K562 (cell line): Measurements from ENCODE around the gene LACTB. TPM values are rescaled to one million over a fixed set of nuclear protein-coding genes. Genes with fewer than 3 reads are reported as not detected.
A peak's percentile ranks its signal among the peaks of the same experiment; 100 is the strongest.

Experiments
- CREBBP ChIP-seq: IDR thresholded peaks from one replicate; pipeline ENCODE4 v1.6.1; 2012; ENCODE audit warnings: low read depth, mild to moderate bottlenecking, control low read depth, inconsistent platforms, low read length
- FOXK1 ChIP-seq: sonication (generic); formaldehyde crosslinking; IDR thresholded peaks from 2 replicates; pipeline ENCODE4 v1.8.0; 2022; ENCODE audit warnings: missing genetic modification reagents, mild to moderate bottlenecking, borderline replicate concordance
- GTF2F1 ChIP-seq: IDR thresholded peaks from 2 replicates; pipeline ENCODE4 v1.6.1; 2011; ENCODE audit warnings: low read depth, low read length, improper control_type of control experiment
- L3MBTL2 ChIP-seq: fragments of 450-650 bp; IDR thresholded peaks from 2 replicates; pipeline ENCODE4 v1.6.1; 2016; ENCODE audit warnings: mild to moderate bottlenecking, moderate library complexity
- MYC ChIP-seq, 2 experiments: fragments of 250-450 bp in 1 of 2; sonication (Bioruptor Pico) in 1 of 2; IDR thresholded peaks; 2 replicates each; pipeline versions ENCODE4 v1.5.1 to v1.6.1; 2012 to 2021; ENCODE audit warnings: low read depth in 2 of 2, borderline replicate concordance in 1 of 2, improper control_type of control experiment in 1 of 2, low read length in 1 of 2, mild to moderate bottlenecking in 1 of 2, moderate library complexity in 1 of 2
- NR2C1 ChIP-seq, 2 experiments: fragments of 450-650 bp; IDR thresholded peaks; 2 replicates each; pipeline ENCODE4 v1.6.1; 2017; ENCODE audit warnings: mild to moderate bottlenecking in 2 of 2, antibody characterized with exemption in 1 of 2, inconsistent platforms in 1 of 2, missing compliant biosample characterization in 1 of 2, missing genetic modification characterization in 1 of 2
- NRF1 ChIP-seq, 2 experiments: fragments of 450-650 bp; IDR thresholded peaks in 1 of 2; conservative IDR thresholded peaks in 1 of 2; 2 replicates each; pipeline ENCODE4 v1.6.1; 2014; ENCODE audit warnings: mild to moderate bottlenecking in 2 of 2
- PURB ChIP-seq: sonication (generic); formaldehyde crosslinking; IDR thresholded peaks from 2 replicates; pipeline ENCODE4 v1.9.0; 2021; ENCODE audit warnings: low read depth, mild to moderate bottlenecking, missing genetic modification reagents
- SIRT6 ChIP-seq: IDR thresholded peaks from one replicate; pipeline ENCODE4 v1.6.1; 2012; ENCODE audit warnings: low read depth, mild to moderate bottlenecking, control low read depth, inconsistent platforms, low read length, moderate library complexity
- SRSF1 ChIP-seq: fragments of 200-400 bp; formaldehyde crosslinking; IDR thresholded peaks from 2 replicates; pipeline ENCODE4 v1.6.1; 2017; ENCODE audit warnings: mild to moderate bottlenecking, low read depth, low read length, moderate library complexity
- ZNF146 ChIP-seq: IDR thresholded peaks from one replicate; pipeline ENCODE4 v1.6.1; 2018; ENCODE audit warnings: missing compliant biosample characterization; ENCODE audit not compliant: unreplicated experiment
- ZNF165 ChIP-seq: fragments of 250-450 bp; sonication (Bioruptor Pico); IDR thresholded peaks from 2 replicates; pipeline ENCODE4 v1.4.0; 2020; ENCODE audit warnings: borderline replicate concordance
- ZNF561 ChIP-seq: fragments of 450-650 bp; formaldehyde crosslinking; conservative IDR thresholded peaks from 2 replicates; pipeline ENCODE4 v1.4.0; 2020; ENCODE audit warnings: mild to moderate bottlenecking, moderate library complexity
- ZNF77 ChIP-seq: fragments of 250-450 bp; sonication (Bioruptor Pico); IDR thresholded peaks from 2 replicates; pipeline ENCODE4 v1.5.0; 2020
- polyA plus RNA-seq, 8 experiments: library from polyadenylated mRNA; depleted of rRNA in 4 of 8; stranded (reverse) in 5 of 8; unstranded in 3 of 8; fragments of >200 nt; fragmentation: Nextera tagmentation in 2 of 8; fragmentation: Illumina TruSeq in 1 of 8; extraction: Ambion mirVana in 2 of 8; extraction: Trizol in 1 of 8; gene quantifications; 2 replicates each; pipeline versions ENCODE4 v1.2.1 to v1.2.3, GENCODE V29; 2011 to 2014; ENCODE audit warnings: inconsistent platforms in 1 of 8, missing spikeins in 1 of 8
- total RNA-seq, 7 experiments: library from RNA; depleted of rRNA in 6 of 7; stranded (reverse); fragments of >200 nt in 6 of 7; fragmentation: Illumina TruSeq in 2 of 7; extraction: Trizol in 2 of 7; gene quantifications; 2 replicates each; pipeline versions ENCODE4 v1.2.1 to v1.2.3, GENCODE V29; 2011 to 2021; ENCODE audit warnings: low replicate concordance in 1 of 7
- TF ChIP-seq, protein P1 (sequence below): fragments of 200-400 bp; formaldehyde crosslinking; IDR thresholded peaks from 2 replicates; pipeline ENCODE4 v1.6.1; 2017; ENCODE audit warnings: mild to moderate bottlenecking, low read depth, low read length, moderate library complexity
- TF ChIP-seq, protein P2 (sequence below), 3 experiments: IDR thresholded peaks in 2 of 3; conservative IDR thresholded peaks in 1 of 3; 2 replicates each; pipeline ENCODE4 v1.5.1; 2011 to 2012; ENCODE audit warnings: low read length in 3 of 3, mild to moderate bottlenecking in 3 of 3, control low read depth in 2 of 3, improper control_type of control experiment in 1 of 3, inconsistent platforms in 1 of 3, low read depth in 1 of 3, mixed read lengths in 1 of 3, moderate library complexity in 1 of 3; ENCODE audit not compliant: insufficient read depth in 2 of 3
- TF ChIP-seq, protein P3 (sequence below): fragments of 250-450 bp; sonication (Bioruptor Pico); IDR thresholded peaks from 2 replicates; pipeline ENCODE4 v1.6.1; 2021; ENCODE audit warnings: mild to moderate bottlenecking

LACTB gene
- total and polyA plus RNA-seq, 9 of the 15 experiments (the other 6 are each of a cell fraction or from before 2014, with no cell fraction given): 3.1 to 15.5 (median 9.8) TPM

DNA sequence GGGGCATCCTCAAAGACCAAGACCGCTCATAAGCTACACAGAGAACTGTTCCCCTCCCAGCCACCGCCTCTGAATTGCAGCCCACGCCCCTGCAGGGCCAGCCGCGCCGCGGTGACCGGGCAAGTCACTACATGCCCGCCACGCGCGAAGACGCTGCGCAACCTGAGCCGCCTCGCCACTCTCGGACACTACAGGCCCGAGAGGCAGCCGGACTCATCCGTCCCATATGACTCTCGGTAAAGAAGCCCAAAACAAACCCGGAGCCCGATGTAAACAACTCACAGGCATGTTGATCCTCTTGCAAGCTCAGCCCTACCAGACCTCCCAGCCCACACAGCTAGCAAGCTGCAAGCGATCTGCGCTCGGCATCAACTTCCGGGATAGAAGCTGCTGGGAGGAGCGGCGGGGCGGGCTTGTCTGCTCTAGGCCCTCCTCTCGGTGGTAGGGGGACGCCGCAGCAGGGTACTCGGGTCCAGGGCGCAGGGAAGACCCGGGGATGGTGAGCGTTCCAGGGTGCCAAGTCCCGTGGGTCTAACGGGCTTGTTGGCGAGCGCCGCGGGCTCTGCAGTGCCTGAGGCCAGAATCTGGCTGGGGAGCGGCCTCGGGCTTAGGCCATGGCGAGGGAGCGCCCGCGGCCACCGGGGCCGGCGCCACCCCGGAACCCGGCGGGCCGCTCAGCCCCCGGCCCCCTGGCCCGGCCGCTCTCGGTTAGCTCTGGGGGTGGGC is 35.6 kb downstream of the LACTB start, which contains the start of gene RPS27L (continued):
- TF ChIP-seq ZNF146 (CRISPR knock-in tag): no peak
- TF ChIP-seq, protein P1, sequence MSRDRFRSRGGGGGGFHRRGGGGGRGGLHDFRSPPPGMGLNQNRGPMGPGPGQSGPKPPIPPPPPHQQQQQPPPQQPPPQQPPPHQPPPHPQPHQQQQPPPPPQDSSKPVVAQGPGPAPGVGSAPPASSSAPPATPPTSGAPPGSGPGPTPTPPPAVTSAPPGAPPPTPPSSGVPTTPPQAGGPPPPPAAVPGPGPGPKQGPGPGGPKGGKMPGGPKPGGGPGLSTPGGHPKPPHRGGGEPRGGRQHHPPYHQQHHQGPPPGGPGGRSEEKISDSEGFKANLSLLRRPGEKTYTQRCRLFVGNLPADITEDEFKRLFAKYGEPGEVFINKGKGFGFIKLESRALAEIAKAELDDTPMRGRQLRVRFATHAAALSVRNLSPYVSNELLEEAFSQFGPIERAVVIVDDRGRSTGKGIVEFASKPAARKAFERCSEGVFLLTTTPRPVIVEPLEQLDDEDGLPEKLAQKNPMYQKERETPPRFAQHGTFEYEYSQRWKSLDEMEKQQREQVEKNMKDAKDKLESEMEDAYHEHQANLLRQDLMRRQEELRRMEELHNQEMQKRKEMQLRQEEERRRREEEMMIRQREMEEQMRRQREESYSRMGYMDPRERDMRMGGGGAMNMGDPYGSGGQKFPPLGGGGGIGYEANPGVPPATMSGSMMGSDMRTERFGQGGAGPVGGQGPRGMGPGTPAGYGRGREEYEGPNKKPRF: no peak
- TF ChIP-seq ZNF165 (CRISPR knock-in tag): no peak
- TF ChIP-seq L3MBTL2: peak; percentile 89
- TF ChIP-seq SIRT6: no peak
- TF ChIP-seq PURB (CRISPR knock-in tag): no peak
- no peak for TF ChIP-seq ZNF561 (CRISPR knock-in tag)
- TF ChIP-seq CREBBP: no peak
- TF ChIP-seq GTF2F1: no peak
- peak; percentile 98; the same call in 1 of the 2 replicates for TF ChIP-seq FOXK1 (CRISPR knock-in tag)
- no peak for TF ChIP-seq NR2C1 (IDR thresholded peaks at IDR 0.05)
- peak; percentile 28; the same call in 1 of the 2 replicates for TF ChIP-seq NR2C1 (tag; IDR thresholded peaks at IDR 0.05)
- peak; percentile 80 to 83 for TF ChIP-seq NRF1 (conservative IDR thresholded peaks at IDR 0.05 in 1 of 2, IDR thresholded peaks at IDR 0.05 in 1 of 2)
- TF ChIP-seq, protein P2, sequence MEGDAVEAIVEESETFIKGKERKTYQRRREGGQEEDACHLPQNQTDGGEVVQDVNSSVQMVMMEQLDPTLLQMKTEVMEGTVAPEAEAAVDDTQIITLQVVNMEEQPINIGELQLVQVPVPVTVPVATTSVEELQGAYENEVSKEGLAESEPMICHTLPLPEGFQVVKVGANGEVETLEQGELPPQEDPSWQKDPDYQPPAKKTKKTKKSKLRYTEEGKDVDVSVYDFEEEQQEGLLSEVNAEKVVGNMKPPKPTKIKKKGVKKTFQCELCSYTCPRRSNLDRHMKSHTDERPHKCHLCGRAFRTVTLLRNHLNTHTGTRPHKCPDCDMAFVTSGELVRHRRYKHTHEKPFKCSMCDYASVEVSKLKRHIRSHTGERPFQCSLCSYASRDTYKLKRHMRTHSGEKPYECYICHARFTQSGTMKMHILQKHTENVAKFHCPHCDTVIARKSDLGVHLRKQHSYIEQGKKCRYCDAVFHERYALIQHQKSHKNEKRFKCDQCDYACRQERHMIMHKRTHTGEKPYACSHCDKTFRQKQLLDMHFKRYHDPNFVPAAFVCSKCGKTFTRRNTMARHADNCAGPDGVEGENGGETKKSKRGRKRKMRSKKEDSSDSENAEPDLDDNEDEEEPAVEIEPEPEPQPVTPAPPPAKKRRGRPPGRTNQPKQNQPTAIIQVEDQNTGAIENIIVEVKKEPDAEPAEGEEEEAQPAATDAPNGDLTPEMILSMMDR (IDR thresholded peaks at IDR 0.05 in 2 of 3, conservative IDR thresholded peaks at IDR 0.05 in 1 of 3; ENCODE audit: insufficient read depth in 2 of 3, low read depth in 1 of 3, low read length in 3 of 3): peak in 1 of 3 experiments; percentile 4; a peak in 1 of 6 replicates
- TF ChIP-seq, protein P3, sequence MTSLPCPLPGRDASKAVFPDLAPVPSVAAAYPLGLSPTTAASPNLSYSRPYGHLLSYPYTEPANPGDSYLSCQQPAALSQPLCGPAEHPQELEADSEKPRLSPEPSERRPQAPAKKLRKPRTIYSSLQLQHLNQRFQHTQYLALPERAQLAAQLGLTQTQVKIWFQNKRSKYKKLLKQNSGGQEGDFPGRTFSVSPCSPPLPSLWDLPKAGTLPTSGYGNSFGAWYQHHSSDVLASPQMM (CRISPR knock-in tag): no peak
- peak; percentile 86 for TF ChIP-seq MYC (IDR thresholded peaks at IDR 0.05; ENCODE audit: low read depth, low read length)
- peak; percentile 93; the same call in 1 of the 2 replicates for TF ChIP-seq MYC (CRISPR knock-in tag; IDR thresholded peaks at IDR 0.05; ENCODE audit: borderline replicate concordance, low read depth)
- no peak for TF ChIP-seq SRSF1
- no peak for TF ChIP-seq ZNF77
